ES-I3 (cell line): ENCODE results near the gene ERH.

Experiments
- H3K36me3 ChIP-seq: 2 replicates; pipeline ENCODE4 v1.6.1; 2013; ENCODE audit warnings: mild to moderate bottlenecking, low read length, control low read depth, moderate library complexity; ENCODE audit not compliant: insufficient read depth
- H3K4me1 ChIP-seq: 2 replicates; pipeline ENCODE4 v1.6.1; 2013; ENCODE audit warnings: mild to moderate bottlenecking, control low read depth, low read length; ENCODE audit not compliant: insufficient read depth
- H3K9ac ChIP-seq: 2 replicates; pipeline ENCODE4 v1.6.1; 2013; ENCODE audit warnings: low read depth, mild to moderate bottlenecking, low read length, moderate library complexity
- H3K9me3 ChIP-seq: 2 replicates; pipeline ENCODE4 v1.6.1; 2013; ENCODE audit warnings: mild to moderate bottlenecking, low read length, moderate library complexity; ENCODE audit not compliant: control insufficient read depth, insufficient read depth

Gene ERH

DNA sequence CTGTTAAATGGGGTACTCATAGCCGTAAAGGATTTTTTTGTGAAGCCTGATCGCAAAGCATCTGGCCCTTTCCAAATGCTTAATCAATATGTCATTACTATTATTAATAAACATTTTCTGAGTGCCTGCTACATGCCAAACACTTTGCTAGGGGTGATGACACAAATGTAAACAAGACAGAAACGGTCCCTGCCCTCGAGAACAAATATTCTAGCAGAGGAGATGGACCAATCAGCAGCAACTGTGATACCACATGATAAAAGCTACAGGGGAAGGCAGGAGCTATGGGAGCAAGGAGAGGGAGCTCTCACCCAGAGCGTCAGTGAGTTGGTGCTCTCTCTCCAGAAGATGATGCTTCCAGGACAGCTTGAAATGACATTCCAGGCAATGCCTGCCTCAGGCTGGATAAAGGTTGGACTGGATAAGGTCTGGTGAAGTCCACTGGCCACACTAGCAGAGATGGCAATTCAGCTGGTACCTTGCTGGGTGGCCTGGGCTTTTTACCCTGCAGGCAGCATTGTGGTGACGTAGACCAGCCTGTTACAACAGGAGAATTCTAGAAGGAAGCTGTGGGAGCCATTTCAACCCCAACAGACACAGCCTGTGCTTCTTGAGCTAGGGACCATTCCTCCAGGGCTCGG is 41.1 kb downstream of the ERH start:
- Histone ChIP-seq H3K9me3 (no peaks in the 10 kb centered on the region), H3K36me3 (no peaks in the 10 kb centered on the region), H3K4me1 (0 out of 2 replicates have a peak, but pooled peaks cover 7% of the 10 kb centered on the region), H3K9ac (no peak overlapping the region)

DNA sequence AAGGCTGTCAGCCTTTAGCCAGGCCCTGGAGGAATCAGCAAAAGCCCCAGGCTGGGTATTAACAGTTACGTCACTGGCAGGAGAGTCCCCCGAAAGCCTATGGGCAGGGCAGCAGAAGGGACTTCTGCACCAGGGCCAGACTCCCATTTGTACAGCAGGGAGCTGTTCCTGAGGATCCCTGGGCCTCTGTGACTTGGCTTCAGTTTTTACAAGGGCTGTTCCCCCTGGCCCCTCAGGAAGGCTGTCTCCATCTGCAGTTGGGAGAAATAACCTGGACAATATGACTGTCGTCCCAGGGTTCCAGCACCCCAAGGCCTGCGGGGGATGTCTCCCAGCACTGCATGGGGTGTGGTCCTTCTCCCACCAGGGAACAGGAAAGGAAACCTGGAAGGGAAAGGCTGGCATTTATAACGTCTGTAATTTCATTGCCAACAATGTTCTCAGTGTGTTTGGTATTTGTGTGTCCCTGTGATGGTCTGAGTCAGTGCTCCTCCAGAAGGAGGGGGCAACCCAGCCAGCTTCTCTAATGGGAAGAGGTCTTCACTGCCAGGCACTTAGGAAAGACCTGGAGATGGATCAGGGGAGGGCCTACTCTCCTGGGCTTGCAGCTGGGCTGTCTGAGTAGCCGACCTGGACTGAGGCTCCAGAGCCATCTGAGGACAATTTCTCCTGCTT is 42.4 kb downstream of the ERH start:
- Histone ChIP-seq H3K9ac (no peak overlapping the region), H3K36me3 (no peaks in the 10 kb centered on the region), H3K9me3 (no peaks in the 10 kb centered on the region), H3K4me1 (peaks cover 9% of the 10 kb centered on the region; the same call in 1 of the 2 replicates)

DNA sequence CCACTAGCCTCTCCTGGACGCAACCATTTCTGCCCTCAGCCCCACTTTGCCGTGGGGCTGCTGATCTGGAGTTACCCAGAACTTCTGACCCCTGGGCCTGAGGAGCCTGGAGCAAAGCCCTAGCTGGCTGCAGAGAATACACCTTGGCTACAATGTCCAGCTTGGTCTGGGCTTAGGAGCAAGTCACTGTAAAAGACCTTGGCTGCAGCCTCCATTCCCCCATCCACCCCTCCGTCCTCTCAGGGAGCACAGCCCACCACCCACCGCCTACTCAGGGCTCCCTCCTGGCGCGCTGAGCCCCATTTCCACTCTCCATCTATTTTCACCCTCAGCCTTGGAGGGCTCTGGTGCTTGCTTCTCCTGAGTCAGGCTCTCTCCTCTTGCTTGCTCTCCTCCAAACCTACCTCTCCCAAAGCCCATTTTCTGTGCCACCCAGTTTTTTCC is 42.9 kb downstream of the ERH start:
- Histone ChIP-seq H3K36me3 (no peaks in the 10 kb centered on the region), H3K4me1 (peaks cover 9% of the 10 kb centered on the region; the same call in 1 of the 2 replicates), H3K9ac (no peak overlapping the region), H3K9me3 (no peaks in the 10 kb centered on the region)

DNA sequence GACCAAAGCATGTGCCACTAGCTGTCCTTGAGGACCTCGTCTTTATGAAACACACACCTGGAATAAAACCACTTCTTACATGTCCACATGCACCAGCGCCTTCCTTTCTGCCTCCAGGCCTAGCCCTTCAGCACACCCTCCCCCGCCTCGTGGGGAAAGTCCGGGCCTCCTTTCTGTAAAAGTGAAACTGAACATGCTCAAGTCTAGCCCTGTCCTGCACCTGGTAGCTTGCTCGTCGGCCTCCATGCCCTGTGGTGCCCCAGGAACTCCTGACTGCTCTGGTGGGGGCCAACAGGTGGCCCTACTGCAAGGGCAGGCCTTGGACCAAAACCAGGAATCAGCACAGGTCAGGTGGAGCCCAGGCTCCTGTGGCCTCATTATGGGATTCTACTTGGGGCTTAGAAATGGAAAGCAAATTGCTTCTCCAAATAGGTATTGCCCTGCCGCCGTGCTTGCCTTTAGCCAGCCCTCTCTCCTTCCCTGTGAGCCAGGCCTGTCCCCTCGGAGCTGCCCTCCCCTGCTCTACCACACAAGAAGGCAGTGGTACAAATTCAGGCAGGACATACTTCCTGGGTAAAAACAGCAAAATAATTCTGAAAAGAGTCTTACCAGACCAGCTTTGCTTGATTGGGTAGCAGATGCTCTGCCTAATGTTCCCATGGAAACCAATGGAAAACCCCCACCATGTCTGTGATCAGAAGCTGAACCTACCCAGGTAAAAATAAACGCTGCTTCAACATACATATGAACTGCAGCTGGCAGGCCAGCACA is 43.5 kb downstream of the ERH start:
- Histone ChIP-seq H3K9me3 (no peaks in the 10 kb centered on the region), H3K9ac (no peak overlapping the region), H3K36me3 (no peaks in the 10 kb centered on the region), H3K4me1 (peaks cover 9% of the 10 kb centered on the region; the same call in 1 of the 2 replicates)

DNA sequence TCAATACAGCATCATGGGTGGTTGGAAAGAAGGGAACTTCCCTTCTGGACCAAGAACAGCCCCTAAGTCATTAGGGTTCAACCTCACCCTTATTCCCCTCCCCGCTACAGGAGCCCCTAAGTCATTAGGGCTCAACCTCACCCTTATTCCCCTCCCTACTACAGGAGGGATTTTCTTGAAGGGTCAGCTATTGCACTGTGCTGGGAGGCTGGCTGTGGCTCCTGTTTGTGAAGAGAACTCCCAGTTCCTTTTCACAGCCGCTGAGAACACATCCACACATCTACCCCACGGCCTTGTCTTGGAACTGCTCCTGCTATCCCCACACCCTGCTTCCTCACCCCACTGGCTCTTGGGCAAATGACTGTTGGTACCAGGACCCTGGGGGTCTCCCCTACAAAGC is 44.9 kb downstream of the ERH start:
- Histone ChIP-seq H3K4me1 (peaks cover 9% of the 10 kb centered on the region; the same call in 1 of the 2 replicates), H3K9ac (no peak overlapping the region), H3K36me3 (no peaks in the 10 kb centered on the region), H3K9me3 (no peaks in the 10 kb centered on the region)

GRCh38 chr14:69351911-69352310 is 46.2 kb downstream of the ERH start:
- H3K9me3 ChIP-seq = no peaks in the 10 kb centered on the region
- peaks cover 13% of the 10 kb centered on the region; the same call in 1 of the 2 replicates for H3K4me1 ChIP-seq
- H3K36me3 ChIP-seq = no peaks in the 10 kb centered on the region
- H3K9ac ChIP-seq = no peak overlapping the region

DNA sequence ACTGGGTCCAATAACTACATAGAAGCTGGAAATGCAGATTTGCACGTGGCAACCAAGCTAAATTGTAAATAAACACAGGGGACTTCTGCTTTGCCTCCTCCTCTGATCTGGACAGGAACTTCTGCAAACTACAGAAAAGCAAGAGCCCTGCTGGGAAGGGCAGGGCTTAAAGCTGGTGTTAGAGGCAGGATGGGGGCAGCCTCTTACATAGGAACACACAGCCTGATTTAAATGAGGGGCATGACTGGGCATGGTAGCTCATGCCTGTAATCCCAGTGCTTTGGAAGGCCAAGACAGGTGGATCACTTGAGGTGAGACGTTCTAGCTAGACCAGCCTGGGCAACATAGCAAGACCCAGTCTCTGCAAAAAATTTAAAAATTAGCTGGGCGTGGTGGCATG is 46.7 kb downstream of the ERH start:
- peaks cover 15% of the 10 kb centered on the region; the same call in 1 of the 2 replicates for H3K4me1 ChIP-seq

DNA sequence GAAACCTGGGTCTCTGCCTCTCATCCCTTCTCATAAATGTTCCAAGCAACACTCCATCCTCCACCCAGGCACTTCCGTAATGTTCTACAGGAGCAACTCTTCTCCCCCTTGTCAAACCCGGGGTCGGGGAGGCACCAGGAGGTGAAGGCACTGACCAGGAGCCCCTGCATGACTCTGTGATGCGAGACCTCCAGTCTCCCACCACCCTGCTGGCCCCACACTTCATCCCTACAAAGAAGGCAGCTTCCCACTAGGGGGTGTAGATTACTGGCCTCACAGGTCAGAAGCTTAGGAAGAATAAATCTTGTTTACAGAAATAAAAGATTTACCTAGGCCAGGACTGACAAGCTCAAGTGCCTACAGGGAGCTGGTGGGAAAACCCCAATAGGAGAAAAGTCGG is 47.2 kb downstream of the ERH start:
- Histone ChIP-seq H3K36me3 (no peaks in the 10 kb centered on the region), H3K4me1 (peaks cover 18% of the 10 kb centered on the region; the same call in 1 of the 2 replicates), H3K9me3 (no peaks in the 10 kb centered on the region), H3K9ac (no peak overlapping the region)

More for the DNA sequence above, 46.7 kb downstream of the ERH start:
- no peak overlapping the region for H3K9ac ChIP-seq
- no peaks in the 10 kb centered on the region for H3K9me3 ChIP-seq
- no peaks in the 10 kb centered on the region for H3K36me3 ChIP-seq

DNA sequence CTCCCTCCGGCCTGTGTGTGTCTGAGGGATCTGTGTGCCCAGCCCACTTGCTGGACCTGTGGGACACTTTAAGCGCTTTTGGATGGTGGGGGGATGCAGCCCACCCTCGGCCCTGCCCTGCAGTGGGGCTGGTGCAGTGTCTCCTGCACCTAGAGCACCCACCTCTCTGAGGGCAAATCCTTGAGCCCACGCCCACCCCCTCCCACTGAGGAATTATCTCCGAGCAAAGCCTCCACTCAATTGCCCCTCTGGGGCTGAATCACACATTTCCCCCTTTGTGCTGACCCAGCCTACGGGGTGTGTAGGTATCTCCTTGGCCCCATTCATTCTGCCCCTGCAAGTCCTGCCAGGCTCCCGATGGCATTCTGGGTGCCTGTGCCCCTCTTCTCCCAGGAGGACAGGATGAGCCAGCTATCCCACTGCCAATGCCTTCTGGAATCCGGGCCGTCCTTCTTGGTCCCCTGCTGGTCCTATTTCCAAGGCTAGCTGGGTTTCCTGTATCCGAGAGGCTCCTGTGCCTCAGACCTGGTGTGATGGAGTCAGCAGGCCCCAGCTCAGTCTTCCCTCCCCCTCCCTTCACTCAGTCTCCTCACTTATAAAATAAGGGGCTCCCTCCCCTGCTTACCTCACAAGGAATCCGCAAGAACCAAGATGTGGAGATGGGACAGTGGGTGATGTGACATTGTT is 48.9 kb downstream of the ERH start:
- H3K9ac ChIP-seq = no peak overlapping the region
- H3K36me3 ChIP-seq = no peaks in the 10 kb centered on the region
- no peaks in the 10 kb centered on the region for H3K9me3 ChIP-seq

DNA sequence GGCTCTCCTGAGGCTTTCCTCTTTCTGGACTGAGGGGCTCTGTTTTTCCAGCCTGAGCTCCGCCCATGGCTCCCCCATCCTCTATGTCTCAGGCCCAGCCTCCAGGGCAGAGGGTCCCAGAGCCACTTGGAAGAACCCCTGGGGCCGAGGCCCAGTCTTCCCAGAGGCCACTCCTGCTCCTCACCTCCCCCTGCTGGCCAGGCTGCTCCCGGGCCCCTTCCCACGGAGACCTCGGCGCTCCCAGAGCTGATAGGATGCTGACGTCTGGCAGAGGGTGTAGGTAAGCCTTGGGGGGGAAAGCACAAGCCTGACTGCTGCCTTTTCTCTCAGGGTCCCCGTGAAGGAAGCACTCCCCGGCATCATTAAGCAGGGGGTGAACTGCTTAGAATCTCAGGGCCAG is 51.4 kb downstream of the ERH start:
- Histone ChIP-seq H3K9ac (no peak overlapping the region), H3K4me1 (peaks cover 11% of the 10 kb centered on the region; the same call in 1 of the 2 replicates), H3K36me3 (no peaks in the 10 kb centered on the region), H3K9me3 (no peaks in the 10 kb centered on the region)

More for the DNA sequence above, 48.9 kb downstream of the ERH start:
- H3K4me1 ChIP-seq = peaks cover 13% of the 10 kb centered on the region; the same call in 1 of the 2 replicates

GRCh38 chr14:69345402-69345801 is 52.7 kb downstream of the ERH start:
- no peaks in the 10 kb centered on the region for H3K9me3 ChIP-seq
- no peak overlapping the region for H3K9ac ChIP-seq
- no peaks in the 10 kb centered on the region for H3K36me3 ChIP-seq
- H3K4me1 ChIP-seq = peaks cover 9% of the 10 kb centered on the region; the same call in 1 of the 2 replicates

DNA sequence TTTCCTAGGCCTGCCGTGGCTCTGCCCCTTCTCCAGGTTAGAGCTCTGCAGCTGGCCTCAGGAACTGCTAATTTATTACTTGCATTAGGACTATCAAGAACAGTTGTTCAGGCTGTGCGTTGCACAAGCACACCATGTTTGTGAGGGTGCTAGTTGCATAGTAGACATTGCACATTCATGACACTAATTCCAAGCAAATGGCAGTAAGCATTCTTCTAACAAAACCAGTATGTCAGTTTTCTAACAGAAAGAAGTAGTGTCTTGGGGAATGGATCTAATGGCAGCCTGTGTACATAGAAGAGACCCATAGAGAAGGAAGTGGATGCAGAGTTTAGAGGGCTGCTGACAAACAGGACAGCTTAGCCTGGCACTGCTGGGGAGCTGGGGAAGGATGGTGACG is 53.9 kb downstream of the ERH start:
- no peaks in the 10 kb centered on the region for H3K36me3 ChIP-seq
- H3K9me3 ChIP-seq = no peaks in the 10 kb centered on the region
- H3K4me1 ChIP-seq = peaks cover 9% of the 10 kb centered on the region; the same call in 1 of the 2 replicates
- H3K9ac ChIP-seq = no peak overlapping the region

DNA sequence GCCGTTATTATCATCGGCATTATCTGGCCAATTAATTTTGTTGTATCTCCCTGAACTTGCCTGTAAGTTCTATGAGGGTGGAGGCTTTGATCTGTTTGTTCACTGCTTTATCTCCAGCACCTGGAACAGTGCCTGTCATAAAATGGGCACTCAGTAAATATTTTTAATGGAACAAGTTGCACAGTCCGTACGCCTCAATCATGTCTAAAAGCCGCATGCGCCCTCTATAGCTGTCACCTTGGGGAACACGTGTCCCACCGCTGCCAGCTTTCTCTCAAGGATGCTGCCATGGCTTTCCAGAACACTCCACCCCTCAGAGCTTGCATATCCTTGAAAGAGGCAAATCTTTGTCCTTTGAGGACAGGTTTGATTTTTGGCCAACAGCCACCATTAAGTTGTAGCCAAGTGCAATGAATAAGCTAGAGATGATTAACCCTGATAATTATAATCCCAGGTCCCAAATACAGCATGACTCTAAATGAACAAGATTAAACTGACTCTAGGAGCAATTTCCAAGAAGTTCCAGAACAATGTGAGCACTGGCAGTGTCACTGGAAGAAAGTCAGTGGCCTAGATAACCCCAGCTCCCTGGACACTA is 55.1 kb downstream of the ERH start:
- Histone ChIP-seq H3K4me1 (peaks cover 9% of the 10 kb centered on the region; the same call in 1 of the 2 replicates), H3K9me3 (no peaks in the 10 kb centered on the region), H3K9ac (no peak overlapping the region), H3K36me3 (no peaks in the 10 kb centered on the region)

DNA sequence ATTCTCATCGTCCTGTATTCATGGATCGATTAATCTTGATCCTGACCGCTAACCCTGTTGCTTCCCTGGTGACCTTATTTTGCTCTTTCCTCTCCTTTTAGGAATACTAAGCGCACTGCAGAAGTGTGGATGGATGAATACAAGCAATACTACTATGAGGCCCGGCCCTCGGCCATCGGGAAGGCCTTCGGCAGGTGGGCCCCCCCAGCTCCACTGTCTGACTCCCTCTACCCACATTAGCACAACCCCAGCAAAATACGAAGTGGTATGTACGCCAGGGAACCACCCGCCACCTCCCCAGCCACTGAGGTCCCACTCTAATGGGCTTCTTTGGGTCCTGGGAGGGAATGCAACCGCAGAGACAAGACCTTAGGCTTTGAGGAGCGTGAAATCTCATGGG is 58.7 kb downstream of the ERH start:
- H3K9ac ChIP-seq = no peak overlapping the region
- no peaks in the 10 kb centered on the region for H3K36me3 ChIP-seq
- no peaks in the 10 kb centered on the region for H3K9me3 ChIP-seq
- H3K4me1 ChIP-seq = 0 out of 2 replicates have a peak, but pooled peaks cover 8% of the 10 kb centered on the region
